OCI-LY7 (cell line): ENCODE measurements around the gene LHFPL2. TPM values are rescaled to one million over a fixed set of nuclear protein-coding genes. Genes with fewer than 3 reads are reported as not detected.

ENCODE experiments used
- BruUV-seq: library from RNA; stranded (reverse); fragments of 400-500 nt; replicated peaks from 2 replicates; lab custom pipeline; 2021; lab: Mats Ljungman, UMichigan
- CTCF ChIA-PET: fragments of 300-600 bp; sonication (Branson Sonifier 250); formaldehyde crosslinking; loops from one replicate; lab custom pipeline; 2022; ENCODE audit warnings: antibody characterized with exemption; ENCODE audit not compliant: unreplicated experiment; lab: Charles Lee
- POLR2A ChIA-PET: fragments of 300-600 bp; sonication (Branson Sonifier 250); formaldehyde crosslinking; loops from one replicate; lab custom pipeline; 2022; ENCODE audit warnings: antibody characterized with exemption; lab: Charles Lee
- DNase-seq: peaks from one replicate; pipeline ENCODE4 v3.0.0-alpha.2; 2015; ENCODE audit warnings: low spot score
- H2AFZ ChIP-seq: fragments of 200-600 bp; sonication (generic), shearing (Covaris generic); 2 replicates; pipeline ENCODE4 v1.6.1; 2014; ENCODE audit warnings: mild to moderate bottlenecking, antibody characterized with exemption, low read length, moderate library complexity
- H3K27ac ChIP-seq: fragments of 200-600 bp; sonication (generic); 2 replicates; pipeline ENCODE4 v1.5.1; 2014; ENCODE audit warnings: mixed run types, low read depth, mild to moderate bottlenecking, moderate library complexity, low read length, inconsistent platforms; ENCODE audit not compliant: poor library complexity, severe bottlenecking
- H3K36me3 ChIP-seq: fragments of 200-600 bp; sonication (generic); 2 replicates; pipeline ENCODE4 v1.6.1; 2014; ENCODE audit warnings: mild to moderate bottlenecking, antibody characterized with exemption, low read length, moderate library complexity, mixed read lengths; ENCODE audit not compliant: insufficient read depth
- H3K4me1 ChIP-seq: fragments of 200-600 bp; sonication (generic); 2 replicates; pipeline ENCODE4 v1.5.1; 2014; ENCODE audit warnings: mild to moderate bottlenecking, low read length; ENCODE audit not compliant: insufficient read depth, poor library complexity, severe bottlenecking
- H3K4me2 ChIP-seq: fragments of 200-600 bp; sonication (generic); 2 replicates; pipeline ENCODE4 v1.6.1; 2014; ENCODE audit warnings: mild to moderate bottlenecking, low read length
- H3K4me3 ChIP-seq: fragments of 200-600 bp; sonication (generic); 2 replicates; pipeline ENCODE4 v1.5.1; 2014; ENCODE audit warnings: mild to moderate bottlenecking, low read depth, low read length; ENCODE audit not compliant: poor library complexity, severe bottlenecking
- H3K79me2 ChIP-seq: fragments of 200-600 bp; sonication (generic); 2 replicates; pipeline ENCODE4 v1.6.1; 2016; ENCODE audit warnings: low read depth, mild to moderate bottlenecking, low read length, moderate library complexity, mixed read lengths; ENCODE audit not compliant: insufficient read depth
- H3K9me2 ChIP-seq: fragments of 200-600 bp; sonication (generic); 2 replicates; pipeline ENCODE4 v1.6.1; 2016; ENCODE audit warnings: mild to moderate bottlenecking, low read length, mixed read lengths; ENCODE audit not compliant: insufficient read depth
- H3K9me3 ChIP-seq: fragments of 200-600 bp; sonication (generic); 2 replicates; pipeline ENCODE4 v1.6.1; 2014; ENCODE audit warnings: mild to moderate bottlenecking, mixed run types, low read length, mixed read lengths
- H4K20me1 ChIP-seq: fragments of 200-600 bp; sonication (generic); 2 replicates; pipeline ENCODE4 v1.6.1; 2014; ENCODE audit warnings: mild to moderate bottlenecking, antibody characterized with exemption, low read length, moderate library complexity, mixed read lengths; ENCODE audit not compliant: insufficient read depth
- CTCF ChIP-seq: fragments of 200-600 bp; sonication (generic); conservative IDR thresholded peaks from 2 replicates; pipeline ENCODE4 v1.5.1; 2014; ENCODE audit warnings: mild to moderate bottlenecking, antibody characterized with exemption, low read length, moderate library complexity, mixed read lengths
- EZH2phosphoT487 ChIP-seq: fragments of 200-600 bp; sonication (generic); IDR thresholded peaks from 2 replicates; pipeline ENCODE4 v1.6.1; 2018; ENCODE audit warnings: low read depth, borderline replicate concordance, mild to moderate bottlenecking, mixed run types, antibody characterized with exemption, low read length, moderate library complexity, mixed read lengths
- intact Hi-C: fragments of 100-400 bp; cut with micrococcal nuclease; formaldehyde crosslinking; loops from one replicate; pipeline ENCODE4 v1.10.0; 2022; ENCODE audit not compliant: unreplicated experiment
- total RNA-seq, 2 experiments: library from RNA; depleted of rRNA in 1 of 2; stranded (reverse); fragments of >200 nt in 1 of 2; shearing (Covaris generic) in 1 of 2; gene quantifications; 2 replicates each; pipeline ENCODE4 v1.2.3, GENCODE V29; 2014 to 2022

The LHFPL2 gene
- total RNA-seq, 2 experiments from 2014 or later: 12.2 to 24.0 TPM

- peak overlapping the region; percentile 64 for H3K4me2 ChIP-seq
- peak overlapping the region; percentile 44; the same call in 1 of the 2 replicates for H2AFZ ChIP-seq
- no peaks in the 10 kb centered on the region for H3K79me2 ChIP-seq
- H4K20me1 ChIP-seq: no peaks in the 10 kb centered on the region
- no peaks in the 10 kb centered on the region for H3K36me3 ChIP-seq
- peak overlapping the region; percentile 38 for H3K27ac ChIP-seq
- DNase-seq: peak; percentile 13
- H3K4me1 ChIP-seq: peaks cover 24% of the 10 kb centered on the region
- no TSS peak for BruUV-seq
- CTCF ChIA-PET: no interaction called here
- no peaks in the 10 kb centered on the region for H3K9me2 ChIP-seq
- intact Hi-C loops: no loop called here
- TF ChIP-seq CTCF (no peak), EZH2phosphoT487 (no peak)
- no peaks in the 10 kb centered on the region for H3K9me3 ChIP-seq
- H3K4me3 ChIP-seq: no peak overlapping the region
- POLR2A ChIA-PET: interaction anchor here (0.5 to 1.5 kb wide), 2 partner anchors 27 to 939 kb away, joined by 3 to 5 read pairs; partner anchors contain the start of gene HOMER1
Observed at GRCh38 chr5:78574731-78575161, 73.8 kb downstream of the LHFPL2 start.

- no peaks in the 10 kb centered on the region for H3K36me3 ChIP-seq
- no peaks in the 10 kb centered on the region for H3K9me2 ChIP-seq
- POLR2A ChIA-PET: interaction anchor here (0.5 to 1.5 kb wide), 3 partner anchors 27 to 940 kb away, joined by 3 to 7 read pairs (median 5); partner anchors contain the start of gene HOMER1
- intact Hi-C loops: no loop called here
- H2AFZ ChIP-seq: peak overlapping the region; percentile 44; the same call in 1 of the 2 replicates
- no peaks in the 10 kb centered on the region for H3K79me2 ChIP-seq
- BruUV-seq: no TSS peak
- no peaks in the 10 kb centered on the region for H4K20me1 ChIP-seq
- peak overlapping the region; percentile 64 for H3K4me2 ChIP-seq
- peak overlapping the region; percentile 12 for H3K4me3 ChIP-seq
- TF ChIP-seq EZH2phosphoT487: no peak
- TF ChIP-seq CTCF: no peak
- H3K9me3 ChIP-seq: no peaks in the 10 kb centered on the region
- H3K4me1 ChIP-seq: peaks cover 24% of the 10 kb centered on the region
- peak; percentile 42 for DNase-seq
- peak overlapping the region; percentile 38 for H3K27ac ChIP-seq
- CTCF ChIA-PET: no interaction called here
Observed at GRCh38 chr5:78574131-78574673, 74.4 kb downstream of the LHFPL2 start.

GRCh38 chr5:78573318-78573717, 75.3 kb downstream of the LHFPL2 start:
- ChIA-PET CTCF (interaction anchor here (0.6 kb wide), 1 partner anchor 449 kb away, joined by 3 read pairs; no protein-coding TSS in a partner anchor), POLR2A (interaction anchor here (0.7 kb wide), 1 partner anchor 15 kb away, joined by 3 read pairs; no protein-coding TSS in a partner anchor)
- H4K20me1 ChIP-seq: no peaks in the 10 kb centered on the region
- DNase-seq: peak; percentile 66
- H3K27ac ChIP-seq: peak overlapping the region; percentile 38
- H3K4me2 ChIP-seq: peak overlapping the region; percentile 64
- H3K4me3 ChIP-seq: no peak overlapping the region
- H3K9me2 ChIP-seq: no peaks in the 10 kb centered on the region
- H3K36me3 ChIP-seq: no peaks in the 10 kb centered on the region
- H3K4me1 ChIP-seq: peaks cover 24% of the 10 kb centered on the region
- H3K9me3 ChIP-seq: no peaks in the 10 kb centered on the region
- H3K79me2 ChIP-seq: no peaks in the 10 kb centered on the region
- intact Hi-C loops: no loop called here
- no peak for TF ChIP-seq CTCF
- no peak for TF ChIP-seq EZH2phosphoT487
- H2AFZ ChIP-seq: peak overlapping the region; percentile 44; the same call in 1 of the 2 replicates
- BruUV-seq: no TSS peak
